Ishikawa (cell line): Measurements from ENCODE around the gene SCAANT1.

Experiments
- CEBPB ChIP-seq: IDR thresholded peaks from 2 replicates; pipeline ENCODE4 v1.6.1; 2012
- CREB1 ChIP-seq: IDR thresholded peaks from 2 replicates; pipeline ENCODE4 v1.6.1; 2012; ENCODE audit warnings: low read depth
- EGR1 ChIP-seq: IDR thresholded peaks from 2 replicates; pipeline ENCODE4 v1.6.1; 2012
- EP300 ChIP-seq: IDR thresholded peaks from 2 replicates; pipeline ENCODE4 v1.6.1; 2012; ENCODE audit warnings: borderline replicate concordance
- FOXM1 ChIP-seq: IDR thresholded peaks from 2 replicates; pipeline ENCODE4 v1.6.1; 2012; ENCODE audit warnings: low read depth, borderline replicate concordance
- MAX ChIP-seq: IDR thresholded peaks from 2 replicates; pipeline ENCODE4 v1.6.1; 2012
- NFIC ChIP-seq: IDR thresholded peaks from 2 replicates; pipeline ENCODE4 v1.6.1; 2012
- RAD21 ChIP-seq: IDR thresholded peaks from 2 replicates; pipeline ENCODE4 v1.6.1; 2012; ENCODE audit warnings: low read depth
- REST ChIP-seq: IDR thresholded peaks from 2 replicates; pipeline ENCODE4 v1.6.1; 2012; ENCODE audit warnings: low read depth, mild to moderate bottlenecking
- TAF1 ChIP-seq: IDR thresholded peaks from 2 replicates; pipeline ENCODE4 v1.6.1; 2012; ENCODE audit warnings: low read depth, mild to moderate bottlenecking
- TCF12 ChIP-seq: IDR thresholded peaks from 2 replicates; pipeline ENCODE4 v1.6.1; 2012; ENCODE audit warnings: low read depth
- TEAD4 ChIP-seq: IDR thresholded peaks from 2 replicates; pipeline ENCODE4 v1.6.1; 2012
- USF1 ChIP-seq: IDR thresholded peaks from 2 replicates; pipeline ENCODE4 v1.6.1; 2012
- YY1 ChIP-seq: IDR thresholded peaks from 2 replicates; pipeline ENCODE4 v1.6.1; 2012; ENCODE audit warnings: low read depth
- ZBTB7A ChIP-seq: IDR thresholded peaks from 2 replicates; pipeline ENCODE4 v1.6.1; 2012; ENCODE audit warnings: low read depth

Gene SCAANT1

GRCh38 chr3:63933459-63933858 lies 21.3 kb upstream of the SCAANT1 start:
- TF ChIP-seq REST, result no peak
- no peak for TF ChIP-seq RAD21
- TF ChIP-seq TEAD4, result no peak
- TF ChIP-seq EP300, result no peak
- TF ChIP-seq USF1, result no peak
- no peak for TF ChIP-seq NFIC
- no peak for TF ChIP-seq FOXM1
- no peak for TF ChIP-seq TCF12
- TF ChIP-seq EGR1, result no peak
- TF ChIP-seq MAX, result no peak
- TF ChIP-seq CEBPB, result no peak
- TF ChIP-seq YY1, result no peak
- no peak for TF ChIP-seq TAF1
- TF ChIP-seq ZBTB7A, result no peak
- TF ChIP-seq CREB1, result no peak

- TF ChIP-seq REST, result no peak
- no peak for TF ChIP-seq TCF12
- no peak for TF ChIP-seq USF1
- TF ChIP-seq EP300, result no peak
- no peak for TF ChIP-seq TEAD4
- TF ChIP-seq CREB1, result no peak
- no peak for TF ChIP-seq CEBPB
- no peak for TF ChIP-seq FOXM1
- TF ChIP-seq ZBTB7A, result no peak
- no peak for TF ChIP-seq YY1
- no peak for TF ChIP-seq NFIC
These were observed 20.5 kb upstream of the SCAANT1 start for GRCh38 chr3:63932509-63933212.

GRCh38 chr3:63931290-63931689 lies 19.1 kb upstream of the SCAANT1 start:
- TF ChIP-seq ZBTB7A, result no peak
- no peak for TF ChIP-seq EP300
- TF ChIP-seq CEBPB, result no peak
- no peak for TF ChIP-seq USF1
- TF ChIP-seq YY1, result no peak
- no peak for TF ChIP-seq TEAD4
- TF ChIP-seq REST, result no peak
- no peak for TF ChIP-seq TAF1
- TF ChIP-seq FOXM1, result no peak
- TF ChIP-seq RAD21, result no peak
- no peak for TF ChIP-seq EGR1
- TF ChIP-seq NFIC, result no peak
- no peak for TF ChIP-seq CREB1
- TF ChIP-seq TCF12, result no peak
- no peak for TF ChIP-seq MAX
